SK-N-MC (cell line): ENCODE measurements around the gene RPGR.

Experiments
- EZH2 ChIP-seq: fragments of 200-600 bp; sonication (generic); IDR thresholded peaks from one replicate; pipeline ENCODE4 v1.6.1; 2017; ENCODE audit warnings: antibody characterized with exemption
- FOXP2 ChIP-seq: optimal IDR thresholded peaks from 2 replicates; pipeline ENCODE3; 2011; ENCODE audit warnings: mild to moderate bottlenecking, moderate library complexity; ENCODE audit not compliant: insufficient read depth; ENCODE audit errors: extremely low read length, control extremely low read depth
- POLR2AphosphoS5 ChIP-seq: IDR thresholded peaks from 2 replicates; pipeline ENCODE4 v1.6.1; 2012; ENCODE audit warnings: mild to moderate bottlenecking, low read depth, low read length, borderline replicate concordance

GRCh38 chrX:38376747-38377146 lies 49.4 kb upstream of the RPGR start:
- TF ChIP-seq POLR2AphosphoS5 (no peak), FOXP2 (no peak), EZH2 (no peak)
